PFSK-1 (cell line): ENCODE measurements around the gene SLC38A11.

Experiments used
- FOXP2 ChIP-seq: optimal IDR thresholded peaks from 2 replicates; pipeline ENCODE3; 2011; ENCODE audit warnings: borderline replicate concordance, control low read depth, inconsistent platforms; ENCODE audit not compliant: insufficient read depth; ENCODE audit errors: extremely low read length, extremely low read depth
- POLR2AphosphoS5 ChIP-seq: IDR thresholded peaks from 2 replicates; pipeline ENCODE4 v1.6.1; 2012; ENCODE audit warnings: low read depth, mild to moderate bottlenecking, control low read depth, low read length, moderate library complexity
- REST ChIP-seq, 2 experiments: IDR thresholded peaks; 2 replicates each; pipeline versions ENCODE4 v1.6.1 to v1.8.0; 2011 to 2012; ENCODE audit warnings: low read depth in 2 of 2, low read length in 2 of 2, control low read depth in 1 of 2, inconsistent platforms in 1 of 2, mild to moderate bottlenecking in 1 of 2, moderate library complexity in 1 of 2; ENCODE audit not compliant: insufficient read depth in 1 of 2
- SIN3A ChIP-seq: IDR thresholded peaks from 2 replicates; pipeline ENCODE4 v1.6.1; 2012; ENCODE audit warnings: mild to moderate bottlenecking, low read length, moderate library complexity, borderline replicate concordance; ENCODE audit not compliant: insufficient read depth
- TAF1 ChIP-seq: IDR thresholded peaks from 2 replicates; pipeline ENCODE4 v1.6.1; 2012; ENCODE audit warnings: low read length, control low read depth, borderline replicate concordance; ENCODE audit not compliant: insufficient read depth

- TF ChIP-seq TAF1 (no peak), POLR2AphosphoS5 (no peak), REST (IDR thresholded peaks at IDR 0.05; ENCODE audit: insufficient read depth in 1 of 2, low read depth in 2 of 2, low read length in 2 of 2) (no peak), SIN3A (no peak), FOXP2 (no peak)
These were observed 75.3 kb downstream of the SLC38A11 start for GRCh38 chr2:164879901-164880535.
